Liver (tissue), 3 donors: ENCODE data around the gene HIP1.

Experiments used
- CTCF ChIP-seq: fragments of 150-350 bp; IDR thresholded peaks from 2 replicates; pipeline ENCODE4 v1.5.1; 2017; ENCODE audit warnings: improper control_type of control experiment, low read depth, low read length; ENCODE audit not compliant: missing input control
- HNF4G ChIP-seq: IDR thresholded peaks from 2 replicates; pipeline ENCODE4 v1.6.1; 2016; ENCODE audit warnings: antibody characterized with exemption
- TF ChIP-seq, protein P1 (sequence below): IDR thresholded peaks from 2 replicates; pipeline ENCODE4 v1.6.1; 2016; ENCODE audit warnings: antibody characterized with exemption
- donor health status: healthy.
- donor health status: healthy.

DNA sequence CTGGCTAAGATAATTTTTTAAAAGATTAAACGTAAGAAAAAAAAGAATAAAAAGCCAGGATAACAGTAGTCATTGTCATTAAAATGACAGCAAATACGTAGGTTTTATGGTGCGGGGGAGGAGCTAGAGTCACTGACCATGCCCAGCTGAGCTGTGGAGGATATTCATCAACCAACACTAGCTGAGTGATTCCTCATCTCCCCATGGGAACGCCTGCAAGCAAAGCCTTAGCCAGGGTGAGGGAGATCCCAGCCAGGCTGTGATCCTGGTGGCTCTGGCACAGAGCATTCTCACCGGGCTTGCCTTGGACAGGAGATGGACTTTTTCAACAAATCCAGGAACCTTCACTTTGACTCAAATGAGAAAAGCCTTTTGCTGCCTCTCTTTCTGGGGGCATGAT, 94.2 kb downstream of the HIP1 start:
- TF ChIP-seq CTCF, result no peak
- TF ChIP-seq, protein P1, sequence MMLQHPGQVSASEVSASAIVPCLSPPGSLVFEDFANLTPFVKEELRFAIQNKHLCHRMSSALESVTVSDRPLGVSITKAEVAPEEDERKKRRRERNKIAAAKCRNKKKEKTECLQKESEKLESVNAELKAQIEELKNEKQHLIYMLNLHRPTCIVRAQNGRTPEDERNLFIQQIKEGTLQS, result no peak
- TF ChIP-seq HNF4G, result no peak
